CD4-positive, alpha-beta T cell (primary cell): ENCODE data around the gene HS3ST4. TPM values are rescaled to one million over a fixed set of nuclear protein-coding genes. Genes with fewer than 3 reads are reported as not detected.

Experiments used
- ATAC-seq: fragments of 200-7000 bp; cut with Tn5 transposase; one replicate; pipeline ENCODE4 v1.10.0; 2022; ENCODE audit warnings: mild to moderate bottlenecking; ENCODE audit not compliant: poor library complexity
- CTCF ChIA-PET: fragments of 350-600 bp; sonication (Branson Sonifier 250); formaldehyde crosslinking; loops from one replicate; lab custom pipeline; 2021; ENCODE audit warnings: antibody characterized with exemption, inconsistent platforms; lab: Charles Lee
- POLR2A ChIA-PET: fragments of 350-600 bp; sonication (Branson Sonifier 250); formaldehyde crosslinking; loops from one replicate; lab custom pipeline; 2021; ENCODE audit warnings: antibody characterized with exemption, inconsistent platforms; lab: Charles Lee
- DNase-seq, 14 experiments: peaks; one replicate each; pipeline ENCODE4 v3.0.0-alpha.2; 2013 to 2020; ENCODE audit warnings: mixed read lengths in 2 of 14
- H3K27ac ChIP-seq, 2 donors: one replicate each; pipeline versions ENCODE4 v1.5.1 to v1.7.0; 2013; ENCODE audit warnings: low read length in 2 of 2, low read depth in 1 of 2, mild to moderate bottlenecking in 1 of 2
- H3K27me3 ChIP-seq, 2 experiments: 1 replicate in 1 of 2; 2 replicates in 1 of 2; pipeline versions ENCODE4 v1.6.1 to v1.7.0; 2013; ENCODE audit warnings: low read length in 2 of 2, control low read depth in 1 of 2, mild to moderate bottlenecking in 1 of 2, moderate library complexity in 1 of 2; ENCODE audit not compliant: insufficient read depth in 2 of 2, control insufficient read depth in 1 of 2
- H3K36me3 ChIP-seq: one replicate; pipeline ENCODE4 v1.6.1; 2013; ENCODE audit warnings: low read length, control low read depth; ENCODE audit not compliant: insufficient read depth
- H3K4me1 ChIP-seq: one replicate; pipeline ENCODE4 v1.6.1; 2013; ENCODE audit warnings: low read length, control low read depth; ENCODE audit not compliant: insufficient read depth
- H3K4me3 ChIP-seq: one replicate; pipeline ENCODE4 v1.5.1; 2013; ENCODE audit warnings: mild to moderate bottlenecking, low read length, moderate library complexity
- H3K9me3 ChIP-seq, 2 experiments: 1 replicate in 1 of 2; 2 replicates in 1 of 2; pipeline versions ENCODE4 v1.6.1 to v1.7.0; 2013; ENCODE audit warnings: low read length in 2 of 2, mild to moderate bottlenecking in 2 of 2, control low read depth in 1 of 2, moderate library complexity in 1 of 2; ENCODE audit not compliant: control insufficient read depth in 1 of 2, insufficient read depth in 1 of 2
- H3K27ac Mint-ChIP-seq: one replicate; pipeline ENCODE4 v1.8.0; 2020; ENCODE audit warnings: mixed read lengths
- H3K27me3 Mint-ChIP-seq: one replicate; pipeline ENCODE4 v1.8.0; 2021; ENCODE audit warnings: mixed read lengths
- H3K36me3 Mint-ChIP-seq: one replicate; pipeline ENCODE4 v1.8.0; 2021; ENCODE audit warnings: low read depth, mixed read lengths
- H3K4me1 Mint-ChIP-seq: one replicate; pipeline ENCODE4 v1.8.0; 2021; ENCODE audit warnings: low read depth, mixed read lengths
- H3K4me3 Mint-ChIP-seq: one replicate; pipeline ENCODE4 v1.8.0; 2020; ENCODE audit warnings: mild to moderate bottlenecking, mixed read lengths
- H3K9me3 Mint-ChIP-seq: one replicate; pipeline ENCODE4 v1.8.0; 2020; ENCODE audit warnings: mixed read lengths
- intact Hi-C, 2 experiments: fragments of 100-400 bp; cut with DNase I in 1 of 2; cut with micrococcal nuclease in 1 of 2; formaldehyde crosslinking; loops; one replicate each; pipeline versions ENCODE4 v1.15.1 to v1.9.0; 2023 to 2025; cut with DNase I, micrococcal nuclease
- total RNA-seq, 174 experiments: library from RNA in 2 of 174; stranded (reverse) in 2 of 174; gene quantifications; one replicate each; pipeline ENCODE4 v1.2.3 and lab custom pipeline; 2021 to 2026
- TF ChIP-seq, protein P1 (sequence below): fragments of 200-600 bp; IDR thresholded peaks from one replicate; pipeline ENCODE4 v1.8.0; 2022; ENCODE audit warnings: antibody characterized with exemption, mild to moderate bottlenecking

Gene HS3ST4
- total RNA-seq, 2 experiments from 2014 or later, result not detected

- no peaks in the 10 kb centered on the region for H3K4me1 Mint-ChIP-seq
- Histone ChIP-seq H3K27ac (no peak overlapping the region), H3K36me3 (no peaks in the 10 kb centered on the region), H3K4me3 (no peak overlapping the region), H3K9me3 (no peaks in the 10 kb centered on the region), H3K4me1 (no peaks in the 10 kb centered on the region), H3K27me3 (peaks cover 0 to under 1% of the 10 kb centered on the region in 2 experiments)
- CTCF ChIA-PET, result no interaction called here
- H3K36me3 Mint-ChIP-seq, result no peaks in the 10 kb centered on the region
- no peak overlapping the region for H3K4me3 Mint-ChIP-seq
- no peak for DNase-seq
- H3K9me3 Mint-ChIP-seq, result peaks cover 14% of the 10 kb centered on the region
- H3K27ac Mint-ChIP-seq, result no peak overlapping the region
- TF ChIP-seq, protein P1, sequence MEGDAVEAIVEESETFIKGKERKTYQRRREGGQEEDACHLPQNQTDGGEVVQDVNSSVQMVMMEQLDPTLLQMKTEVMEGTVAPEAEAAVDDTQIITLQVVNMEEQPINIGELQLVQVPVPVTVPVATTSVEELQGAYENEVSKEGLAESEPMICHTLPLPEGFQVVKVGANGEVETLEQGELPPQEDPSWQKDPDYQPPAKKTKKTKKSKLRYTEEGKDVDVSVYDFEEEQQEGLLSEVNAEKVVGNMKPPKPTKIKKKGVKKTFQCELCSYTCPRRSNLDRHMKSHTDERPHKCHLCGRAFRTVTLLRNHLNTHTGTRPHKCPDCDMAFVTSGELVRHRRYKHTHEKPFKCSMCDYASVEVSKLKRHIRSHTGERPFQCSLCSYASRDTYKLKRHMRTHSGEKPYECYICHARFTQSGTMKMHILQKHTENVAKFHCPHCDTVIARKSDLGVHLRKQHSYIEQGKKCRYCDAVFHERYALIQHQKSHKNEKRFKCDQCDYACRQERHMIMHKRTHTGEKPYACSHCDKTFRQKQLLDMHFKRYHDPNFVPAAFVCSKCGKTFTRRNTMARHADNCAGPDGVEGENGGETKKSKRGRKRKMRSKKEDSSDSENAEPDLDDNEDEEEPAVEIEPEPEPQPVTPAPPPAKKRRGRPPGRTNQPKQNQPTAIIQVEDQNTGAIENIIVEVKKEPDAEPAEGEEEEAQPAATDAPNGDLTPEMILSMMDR, result no peak
- ATAC-seq, result no peak
- POLR2A ChIA-PET, result no interaction called here
- intact Hi-C loops, result no loop called here
- peaks cover 34% of the 10 kb centered on the region for H3K27me3 Mint-ChIP-seq
Observed at GRCh38 chr16:25886598-25886997, 194.8 kb downstream of the HS3ST4 start.

DNA sequence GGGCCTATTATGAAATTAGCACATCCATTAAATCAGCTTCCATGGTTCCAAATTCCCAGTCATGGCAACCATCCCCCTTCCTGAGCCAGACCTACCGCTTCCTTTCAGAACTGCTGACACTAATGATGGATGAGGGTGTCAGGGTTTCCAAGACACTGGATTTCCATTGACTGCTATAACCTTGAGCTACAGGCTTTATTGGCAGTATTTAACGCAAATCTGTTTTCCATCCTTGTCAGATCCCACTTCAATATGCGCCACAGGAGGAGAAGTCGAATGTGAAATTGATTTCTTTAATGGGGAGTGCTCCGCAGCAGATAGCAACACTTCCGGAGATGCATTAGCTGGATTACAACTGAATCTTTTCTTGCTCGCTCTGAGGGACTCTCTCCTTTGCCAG, 197.1 kb downstream of the HS3ST4 start:
- no peaks in the 10 kb centered on the region for H3K4me1 Mint-ChIP-seq

DNA sequence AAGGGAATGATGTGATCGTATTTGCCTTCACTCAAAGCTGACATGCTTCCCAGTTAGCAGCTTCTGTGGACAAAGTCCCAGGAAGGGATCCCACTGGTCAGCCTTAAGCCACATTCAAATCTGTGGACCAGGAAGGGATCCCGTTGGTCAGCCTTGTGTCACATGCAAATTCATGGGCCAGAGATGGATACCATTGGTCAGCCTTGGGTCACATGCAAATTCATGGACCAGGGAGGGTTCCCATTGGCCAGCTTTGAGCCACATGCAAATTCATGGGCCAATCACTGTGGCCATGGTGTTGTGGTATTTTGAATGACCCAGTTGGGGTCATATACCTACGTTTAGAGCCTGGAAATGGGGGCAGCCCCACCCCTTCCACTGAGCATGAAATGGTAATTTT, 201.6 kb downstream of the HS3ST4 start:
- ATAC-seq, result no peak
- Mint-ChIP-seq H3K4me3 (no peak overlapping the region), H3K4me1 (no peaks in the 10 kb centered on the region), H3K36me3 (no peaks in the 10 kb centered on the region), H3K27me3 (peaks cover 44% of the 10 kb centered on the region), H3K27ac (no peak overlapping the region), H3K9me3 (peaks cover 14% of the 10 kb centered on the region)
- ChIA-PET POLR2A (no interaction called here), CTCF (no interaction called here)
- H3K4me3 ChIP-seq, result no peak overlapping the region
- no peak overlapping the region for H3K27ac ChIP-seq
- intact Hi-C loops, result no loop called here
- H3K9me3 ChIP-seq, result no peaks in the 10 kb centered on the region
- TF ChIP-seq, protein P1, result no peak
- H3K4me1 ChIP-seq, result no peaks in the 10 kb centered on the region
- DNase-seq, result no peak
- H3K36me3 ChIP-seq, result no peaks in the 10 kb centered on the region
- no peaks in the 10 kb centered on the region for H3K27me3 ChIP-seq

More for the DNA sequence above, 197.1 kb downstream of the HS3ST4 start:
- no peak for ATAC-seq
- peaks cover 32% of the 10 kb centered on the region for H3K27me3 Mint-ChIP-seq
- Histone ChIP-seq H3K27me3 (no peaks in the 10 kb centered on the region), H3K4me1 (no peaks in the 10 kb centered on the region), H3K9me3 (no peaks in the 10 kb centered on the region), H3K36me3 (no peaks in the 10 kb centered on the region), H3K27ac (no peak overlapping the region), H3K4me3 (no peak overlapping the region)
- no peaks in the 10 kb centered on the region for H3K36me3 Mint-ChIP-seq
- intact Hi-C loops, result no loop called here
- no peak overlapping the region for H3K4me3 Mint-ChIP-seq
- TF ChIP-seq, protein P1, result no peak
- H3K27ac Mint-ChIP-seq, result no peak overlapping the region
- DNase-seq, result no peak
- H3K9me3 Mint-ChIP-seq, result peaks cover 14% of the 10 kb centered on the region
- CTCF ChIA-PET, result interaction anchor here (1.0 kb wide), 1 partner anchor 30 kb away, joined by 3 read pairs; no protein-coding TSS in a partner anchor
- POLR2A ChIA-PET, result no interaction called here
